ENCODE data around the gene NPY1R.

- no peak for TF ChIP-seq POLR2A (IDR thresholded peaks at IDR 0.05; ENCODE audit: extremely low read depth, insufficient read length)
- no peak for TF ChIP-seq CTCF (IDR thresholded peaks at IDR 0.05; ENCODE audit: low read depth, low read length)
Observed at GRCh38 chr4:163335384-163335783, 3.0 kb upstream of the NPY1R start.

Data from NB4 (cell line).